GM18909 (cell line): ENCODE results near the gene KCTD11.

Experiments used
- ATAC-seq: cut with Tn5 transposase; IDR thresholded peaks from one replicate; pipeline ENCODE4 v1.9.1; 2021; ENCODE audit warnings: mild to moderate bottlenecking; ENCODE audit not compliant: unreplicated experiment, poor library complexity

The KCTD11 gene

GRCh38 chr17:7396147-7396546 lies 44.2 kb downstream of the KCTD11 start:
- no peak for ATAC-seq

GRCh38 chr17:7398612-7399011 lies 46.6 kb downstream of the KCTD11 start:
- ATAC-seq = no peak

- no peak for ATAC-seq
Measured at GRCh38 chr17:7403043-7403726, 51.2 kb downstream of the KCTD11 start.

GRCh38 chr17:7403727-7403976 lies 51.7 kb downstream of the KCTD11 start:
- ATAC-seq = no peak

- ATAC-seq = peak; percentile 87
Measured at GRCh38 chr17:7403977-7404736, 52.2 kb downstream of the KCTD11 start, which contains the start of gene TMEM256. Gene TMEM256 (minus strand): TSS chr17:7404097. CDS start chr17:7404084, 13 bp downstream.
